Measurements from ENCODE around the gene STRN.
"Not testable (repeated sequence)": the region's sequence is repeated elsewhere in the genome, so short reads cannot be mapped to it uniquely, and the experiment has no call there.

GRCh38 chr2:36930787-36931410, 35.4 kb downstream of the STRN start:
- not testable (repeated sequence) for TF ChIP-seq PATZ1 (CRISPR knock-in tag; IDR thresholded peaks at IDR 0.05; ENCODE audit: borderline replicate concordance); PPARA (CRISPR knock-in tag; IDR thresholded peaks at IDR 0.05; ENCODE audit: borderline replicate concordance); ZNF565 (CRISPR knock-in tag; conservative IDR thresholded peaks at IDR 0.05; ENCODE audit: low read depth); SNAI2 (CRISPR knock-in tag; IDR thresholded peaks at IDR 0.05); ZNF8 (CRISPR knock-in tag; IDR thresholded peaks at IDR 0.05); RARB (CRISPR knock-in tag; IDR thresholded peaks at IDR 0.05); ZFP3 (CRISPR knock-in tag; IDR thresholded peaks at IDR 0.05); ZNF70 (CRISPR knock-in tag; IDR thresholded peaks at IDR 0.05)
